Activated T-helper 1 cell treated with anti-CD3 and anti-CD28 coated beads, Interleukin-12 subunit alpha, Interleukin-12 subunit beta, Interleukin-2, Interleukin-4 antibody, amounts not matched to agents 30 ng/mL and 10 ng/mL and 1 ng/mL, durations not matched to agents 14 hours and 24 hours and 36 hours (primary cell): ENCODE measurements around the gene ARPC5L. TPM values are rescaled to one million over a fixed set of nuclear protein-coding genes. Genes with fewer than 3 reads are reported as not detected.
A peak's percentile ranks its signal among the peaks of the same experiment; 100 is the strongest.
"Not testable (repeated sequence)": the region's sequence is repeated elsewhere in the genome, so short reads cannot be mapped to it uniquely, and the experiment has no call there.

Experiments
- DNase-seq: peaks from one replicate; pipeline ENCODE4 v3.0.0; 2021; ENCODE audit warnings: low spot score
- H3K27ac Mint-ChIP-seq: one replicate; pipeline ENCODE4 v1.8.0; 2021; ENCODE audit warnings: mild to moderate bottlenecking, mixed read lengths
- H3K27me3 Mint-ChIP-seq: one replicate; pipeline ENCODE4 v1.8.0; 2022; ENCODE audit warnings: mild to moderate bottlenecking, moderate library complexity, mixed read lengths; ENCODE audit not compliant: insufficient read depth
- H3K36me3 Mint-ChIP-seq: one replicate; pipeline ENCODE4 v1.8.0; 2021; ENCODE audit warnings: low read depth, mixed read lengths
- H3K4me1 Mint-ChIP-seq: one replicate; pipeline ENCODE4 v1.8.0; 2021; ENCODE audit warnings: low read depth, mixed read lengths
- H3K4me3 Mint-ChIP-seq: one replicate; pipeline ENCODE4 v1.8.0; 2021; ENCODE audit warnings: mild to moderate bottlenecking, moderate library complexity, mixed read lengths
- H3K9me3 Mint-ChIP-seq: one replicate; pipeline ENCODE4 v1.8.0; 2021; ENCODE audit warnings: mixed read lengths
- intact Hi-C: fragments of 100-400 bp; cut with micrococcal nuclease; formaldehyde crosslinking; loops from one replicate; pipeline ENCODE4 v1.15.1; 2024
- total RNA-seq: library from RNA; stranded (reverse); gene quantifications from 2 replicates; pipeline ENCODE4 v1.2.3, GENCODE V29; 2022

ARPC5L gene
- total RNA-seq, 1 donor from 2014 or later = 111 TPM

DNA sequence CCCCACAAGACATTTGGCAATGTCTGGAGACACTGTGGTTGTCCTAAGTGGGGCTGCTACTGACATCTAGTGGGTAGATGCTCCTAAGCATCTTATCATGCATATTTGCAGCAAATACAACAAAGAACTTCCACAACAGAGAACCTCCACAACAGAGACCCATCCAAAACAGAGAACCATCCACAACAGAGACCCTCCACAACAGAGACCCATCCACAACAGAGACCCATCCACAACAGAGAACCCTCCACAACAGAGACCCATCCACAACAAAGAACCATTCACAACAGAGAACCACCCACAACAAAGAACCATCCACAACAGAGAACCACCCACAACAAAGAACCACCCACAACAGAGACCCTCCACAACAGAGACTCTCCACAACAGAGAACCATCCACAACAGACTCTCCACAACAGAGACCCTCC, 32.8 kb downstream of the ARPC5L start:
- no peaks in the 10 kb centered on the region for H3K9me3 Mint-ChIP-seq
- peak; percentile 7 for DNase-seq
- no peak overlapping the region for H3K4me3 Mint-ChIP-seq
- peaks cover 29% of the 10 kb centered on the region for H3K36me3 Mint-ChIP-seq
- H3K4me1 Mint-ChIP-seq = peaks cover 11% of the 10 kb centered on the region
- intact Hi-C loops = loop anchor here (1.0 to 2.0 kb wide), 4 partner anchors 24 to 120 kb away; partner anchors contain the start of genes ARPC5L and WDR38
- peak overlapping the region; percentile 1 for H3K27ac Mint-ChIP-seq
- H3K27me3 Mint-ChIP-seq = no peaks in the 10 kb centered on the region

DNA sequence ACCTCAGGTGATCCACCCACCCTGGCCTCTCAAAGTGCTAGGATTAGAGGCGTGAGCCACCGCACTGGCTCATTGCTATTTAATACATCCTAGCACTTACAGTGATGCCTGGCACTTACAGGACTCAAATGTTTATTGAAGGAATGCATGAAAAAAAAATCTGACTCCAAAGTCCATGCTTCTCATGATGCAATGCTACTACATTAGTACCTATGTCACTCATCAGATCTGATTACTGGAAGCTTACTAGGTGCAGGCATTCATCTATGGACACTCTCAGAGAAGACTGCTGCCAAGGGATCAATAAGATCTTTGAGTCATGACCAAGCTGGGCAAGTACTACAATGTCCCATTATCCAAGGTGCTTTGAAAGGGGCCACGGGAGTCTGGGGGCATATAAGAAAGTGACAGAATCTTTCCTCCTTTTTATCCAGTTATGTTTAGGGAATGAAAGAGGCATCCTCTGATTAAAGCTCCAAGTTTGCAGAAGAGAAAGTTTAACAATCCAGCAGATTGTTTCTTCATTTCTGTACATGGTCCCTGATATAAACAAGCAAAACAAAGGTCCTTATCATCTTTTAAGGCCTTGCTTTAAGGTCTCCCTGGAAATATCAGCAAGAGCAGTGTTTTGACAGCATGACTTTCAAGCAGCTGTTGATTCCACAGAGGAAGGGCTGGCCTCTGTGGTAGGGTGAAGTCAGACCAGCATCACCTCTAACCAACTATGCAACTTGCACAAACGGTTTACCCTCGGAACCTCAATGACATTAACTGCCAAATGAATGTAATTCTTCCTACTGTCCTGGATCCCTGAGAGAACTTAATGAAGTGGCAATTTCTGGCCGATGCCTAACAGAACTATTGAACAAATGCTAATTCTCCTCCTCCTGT, 35.9 kb downstream of the ARPC5L start:
- H3K4me3 Mint-ChIP-seq = no peak overlapping the region
- no peak for DNase-seq
- intact Hi-C loops = no loop called here
- H3K27ac Mint-ChIP-seq = no peak overlapping the region
- no peaks in the 10 kb centered on the region for H3K9me3 Mint-ChIP-seq
- no peaks in the 10 kb centered on the region for H3K27me3 Mint-ChIP-seq
- H3K4me1 Mint-ChIP-seq = peaks cover 11% of the 10 kb centered on the region
- peaks cover 32% of the 10 kb centered on the region for H3K36me3 Mint-ChIP-seq

DNA sequence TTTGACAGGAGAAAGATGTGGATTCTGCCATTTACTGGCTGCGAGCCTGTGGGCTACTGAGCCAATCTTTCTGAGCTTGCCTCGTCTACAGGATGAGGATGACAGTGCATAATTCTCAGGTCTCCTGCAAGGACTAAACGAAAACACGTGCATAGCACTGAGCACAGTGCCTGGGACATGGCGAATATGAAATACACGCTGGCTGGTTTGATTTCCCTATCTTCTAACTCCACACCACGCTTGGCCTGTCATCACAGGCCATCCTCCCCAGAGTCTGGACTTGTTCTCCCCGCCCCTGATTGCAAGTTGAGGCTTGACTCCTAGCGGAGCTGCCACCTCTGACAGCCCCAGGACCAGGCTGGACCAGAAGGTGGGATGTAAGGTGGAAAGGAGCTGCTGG, 37.9 kb downstream of the ARPC5L start:
- intact Hi-C loops = no loop called here
- Mint-ChIP-seq H3K27me3 (no peaks in the 10 kb centered on the region), H3K9me3 (no peaks in the 10 kb centered on the region), H3K36me3 (peaks cover 32% of the 10 kb centered on the region), H3K4me1 (peaks cover 6% of the 10 kb centered on the region), H3K27ac (no peak overlapping the region), H3K4me3 (no peak overlapping the region)
- DNase-seq = no peak

DNA sequence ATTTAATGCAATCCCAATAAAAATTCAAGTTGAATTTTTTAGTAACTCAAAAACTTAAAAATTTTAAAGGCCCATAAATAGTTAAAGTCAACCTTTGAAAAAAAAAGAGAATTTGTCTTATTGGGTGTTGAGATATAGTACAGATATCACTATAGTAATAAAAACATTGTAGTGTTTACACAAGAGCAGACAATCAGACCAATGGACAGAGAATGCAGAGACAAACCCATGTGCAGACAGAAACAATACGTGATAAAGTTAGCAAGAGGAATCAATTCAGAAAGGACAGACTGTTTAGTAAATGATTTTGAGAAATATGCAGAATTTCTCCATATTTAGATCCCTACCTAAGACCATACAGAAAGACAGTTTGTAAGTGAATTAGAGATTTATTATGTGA, 45.0 kb downstream of the ARPC5L start:
- H3K9me3 Mint-ChIP-seq = no peaks in the 10 kb centered on the region
- intact Hi-C loops = no loop called here
- no peak for DNase-seq
- peaks cover 39% of the 10 kb centered on the region for H3K36me3 Mint-ChIP-seq
- no peak overlapping the region for H3K4me3 Mint-ChIP-seq
- no peaks in the 10 kb centered on the region for H3K4me1 Mint-ChIP-seq
- H3K27ac Mint-ChIP-seq = no peak overlapping the region
- H3K27me3 Mint-ChIP-seq = no peaks in the 10 kb centered on the region

DNA sequence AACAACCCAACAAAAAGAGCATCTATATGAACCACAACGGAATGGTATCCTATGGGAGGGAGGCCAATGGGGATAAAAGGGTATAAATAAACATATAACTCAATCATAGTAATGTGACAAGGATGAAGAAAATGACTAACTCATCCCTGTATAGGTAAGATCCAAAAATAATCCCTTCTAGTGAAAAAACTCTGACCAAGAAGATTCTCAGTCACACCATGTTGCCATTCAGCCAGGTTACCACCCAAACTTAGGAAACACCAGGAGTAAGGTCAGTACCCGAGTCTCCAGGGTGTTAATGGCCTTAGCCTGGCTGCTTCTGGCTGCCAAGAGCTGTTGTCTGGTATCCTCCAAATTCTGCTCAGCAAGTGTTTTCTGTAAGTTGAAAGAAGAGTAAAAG, 46.2 kb downstream of the ARPC5L start:
- intact Hi-C loops = no loop called here
- peaks cover 35% of the 10 kb centered on the region for H3K36me3 Mint-ChIP-seq
- no peaks in the 10 kb centered on the region for H3K27me3 Mint-ChIP-seq
- H3K27ac Mint-ChIP-seq = no peak overlapping the region
- H3K4me1 Mint-ChIP-seq = no peaks in the 10 kb centered on the region
- H3K4me3 Mint-ChIP-seq = no peak overlapping the region
- H3K9me3 Mint-ChIP-seq = no peaks in the 10 kb centered on the region
- DNase-seq = no peak

DNA sequence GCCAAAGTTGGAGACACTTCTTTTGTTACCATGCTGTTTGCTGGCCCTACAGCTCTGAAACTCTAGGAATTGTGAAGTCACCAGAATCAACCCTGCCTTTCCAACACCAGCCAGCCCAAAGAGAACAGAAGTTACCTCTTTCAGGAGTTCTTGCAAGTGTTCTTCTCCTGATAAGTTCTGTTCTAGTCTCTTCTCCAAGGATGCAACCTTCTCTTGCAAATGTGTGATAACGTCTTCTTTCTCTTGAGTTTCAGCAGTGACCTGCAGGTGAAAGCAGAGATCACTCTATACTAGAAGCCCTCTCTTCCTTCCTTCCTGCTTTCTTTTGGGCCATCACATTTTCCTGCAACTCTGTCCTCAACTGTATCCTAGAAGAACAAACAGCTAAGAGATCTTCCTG, 49.8 kb downstream of the ARPC5L start:
- Mint-ChIP-seq H3K9me3 (no peaks in the 10 kb centered on the region), H3K27me3 (no peaks in the 10 kb centered on the region), H3K27ac (no peak overlapping the region), H3K36me3 (peaks cover 37% of the 10 kb centered on the region), H3K4me3 (no peak overlapping the region), H3K4me1 (no peaks in the 10 kb centered on the region)
- intact Hi-C loops = no loop called here
- DNase-seq = no peak

DNA sequence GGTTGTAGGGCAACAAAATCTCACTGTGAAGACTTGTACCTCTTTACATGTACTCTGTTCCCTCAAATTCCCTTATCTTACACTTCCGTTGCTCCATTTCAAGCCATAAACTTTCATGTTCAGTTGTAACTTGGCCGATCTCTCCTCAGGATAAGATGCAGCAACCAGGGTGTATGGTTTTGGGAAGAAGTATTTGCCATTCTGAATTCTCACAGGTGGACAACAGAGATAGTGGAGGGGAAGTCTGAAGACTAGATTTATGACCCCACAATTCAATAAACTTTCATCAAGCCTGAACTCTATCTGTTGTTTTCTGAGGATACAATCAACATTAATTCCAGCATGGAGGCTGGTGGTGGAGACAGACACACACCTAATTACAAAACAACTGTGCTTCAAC, 51.4 kb downstream of the ARPC5L start:
- intact Hi-C loops = no loop called here
- Mint-ChIP-seq H3K4me3 (no peak overlapping the region), H3K27ac (no peak overlapping the region), H3K9me3 (no peaks in the 10 kb centered on the region), H3K27me3 (no peaks in the 10 kb centered on the region), H3K4me1 (no peaks in the 10 kb centered on the region), H3K36me3 (peaks cover 27% of the 10 kb centered on the region)
- no peak for DNase-seq

DNA sequence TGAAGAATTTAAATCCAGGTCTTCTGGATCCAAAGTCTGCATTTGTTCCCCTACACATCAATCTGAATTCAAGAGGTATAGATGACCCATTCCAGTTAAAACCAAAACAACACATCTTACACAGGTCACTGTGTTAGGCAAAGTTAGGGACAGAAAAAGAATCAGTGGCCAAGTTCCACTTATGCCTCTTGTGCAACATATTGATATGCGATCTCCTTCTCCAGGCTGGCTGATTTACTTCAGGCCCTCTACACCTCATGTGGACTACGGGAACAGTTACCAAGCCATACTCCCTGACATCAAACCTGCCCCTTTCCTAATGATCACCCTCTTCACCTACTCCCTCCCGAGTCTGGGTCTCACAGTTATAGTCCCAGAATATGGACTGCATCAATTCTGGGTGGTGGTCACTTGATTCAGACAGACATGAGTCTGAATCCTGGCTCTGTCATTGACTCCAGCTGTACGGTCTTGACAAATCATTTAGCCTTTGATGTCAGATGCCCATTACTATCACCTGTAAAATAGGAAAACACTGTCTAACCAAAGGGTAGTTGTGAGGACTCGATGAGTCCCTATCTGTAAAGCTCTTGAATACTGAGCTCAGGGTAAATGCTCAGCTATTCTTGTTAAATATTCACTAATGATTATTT, 52.9 kb downstream of the ARPC5L start:
- no peak overlapping the region for H3K27ac Mint-ChIP-seq
- H3K36me3 Mint-ChIP-seq = peaks cover 32% of the 10 kb centered on the region
- no peak overlapping the region for H3K4me3 Mint-ChIP-seq
- no peaks in the 10 kb centered on the region for H3K4me1 Mint-ChIP-seq
- DNase-seq = no peak
- intact Hi-C loops = no loop called here
- H3K27me3 Mint-ChIP-seq = no peaks in the 10 kb centered on the region
- H3K9me3 Mint-ChIP-seq = no peaks in the 10 kb centered on the region

DNA sequence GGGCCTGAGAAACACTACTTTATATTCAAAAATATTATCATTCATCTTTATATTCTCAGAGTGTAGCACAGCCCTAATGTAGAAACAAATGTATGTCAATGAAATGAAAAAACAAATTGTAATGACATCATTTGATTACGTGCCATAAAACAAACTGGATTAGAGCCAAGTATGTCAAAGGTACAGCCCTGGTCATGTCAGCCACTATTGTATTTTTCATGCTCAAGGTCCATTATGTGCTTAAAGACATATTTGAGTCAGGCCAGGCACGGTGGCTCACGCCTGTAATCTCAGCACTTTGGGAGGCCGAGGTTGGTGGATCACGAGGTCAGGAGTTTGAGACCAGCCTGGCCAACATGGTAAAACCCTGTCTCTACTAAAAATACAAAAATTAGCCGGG, 58.5 kb downstream of the ARPC5L start:
- H3K27me3 Mint-ChIP-seq, H3K27ac Mint-ChIP-seq, DNase-seq, H3K4me1 Mint-ChIP-seq, H3K9me3 Mint-ChIP-seq, intact Hi-C loops, H3K4me3 Mint-ChIP-seq: not testable (repeated sequence)
- H3K36me3 Mint-ChIP-seq = peaks cover 23% of the 10 kb centered on the region

Other genes with a start within 250 kb of the ARPC5L start
- gene NR6A1, start 90.8 kb upstream of the ARPC5L start, total RNA-seq = 1.7 and 2.3 TPM in 2 replicates
- not detected in 2 replicates for gene OLFML2A, start 85.0 kb upstream of the ARPC5L start, total RNA-seq
- gene WDR38, start 8.7 kb upstream of the ARPC5L start, total RNA-seq = not detected in 2 replicates
- 1,681 and 1,750 TPM in 2 replicates for gene RPL35, start 173 bp upstream of the ARPC5L start, total RNA-seq
- gene GOLGA1, start 79.0 kb downstream of the ARPC5L start, total RNA-seq = 16.6 TPM in 2 replicates